ENCODE results near the gene LRIT1.

The LRIT1 gene

GRCh38 chr10:84248794-84249193, 7.4 kb upstream of the LRIT1 start:
- FAIRE-seq, result no peak

GRCh38 chr10:84247496-84247895, 6.2 kb upstream of the LRIT1 start:
- FAIRE-seq, result no peak

- no peak for FAIRE-seq
Observed at GRCh38 chr10:84244651-84245270, 3.4 kb upstream of the LRIT1 start, which contains the start of gene RGR. RGR (plus strand) TSS chr10:84245053; CDS start chr10:84245091, 38 bp downstream.

- no peak for FAIRE-seq
Observed at GRCh38 chr10:84243759-84244158, 2.4 kb upstream of the LRIT1 start.

- FAIRE-seq, result no peak
Observed at GRCh38 chr10:84238909-84239308, 2.4 kb downstream of the LRIT1 start.

GRCh38 chr10:84237199-84238051, 3.9 kb downstream of the LRIT1 start:
- no peak for FAIRE-seq

- no peak for FAIRE-seq
Observed at GRCh38 chr10:84236807-84237198, 4.5 kb downstream of the LRIT1 start.

GRCh38 chr10:84235096-84235495, 6.2 kb downstream of the LRIT1 start:
- no peak for FAIRE-seq

- FAIRE-seq, result no peak
Observed at GRCh38 chr10:84234479-84234878, 6.9 kb downstream of the LRIT1 start.

GRCh38 chr10:84233940-84234339, 7.4 kb downstream of the LRIT1 start:
- FAIRE-seq, result no peak

GRCh38 chr10:84232376-84232775, 9.0 kb downstream of the LRIT1 start:
- FAIRE-seq, result no peak

GRCh38 chr10:84230359-84230758, 11.0 kb downstream of the LRIT1 start:
- no peak for FAIRE-seq

GRCh38 chr10:84227810-84228209, 13.5 kb downstream of the LRIT1 start:
- no peak for FAIRE-seq

- FAIRE-seq, result no peak
Observed at GRCh38 chr10:84226616-84227015, 14.7 kb downstream of the LRIT1 start.

- FAIRE-seq, result no peak
Observed at GRCh38 chr10:84225427-84226173, 15.7 kb downstream of the LRIT1 start, which contains the start of gene LRIT2. LRIT2 (minus strand) TSS chr10:84225544; CDS start chr10:84225520, 24 bp downstream.

- FAIRE-seq, result no peak
Observed at GRCh38 chr10:84224411-84225028, 16.8 kb downstream of the LRIT1 start.

- no peak for FAIRE-seq
Observed at GRCh38 chr10:84221916-84222315, 19.4 kb downstream of the LRIT1 start.

GRCh38 chr10:84217746-84218145, 23.6 kb downstream of the LRIT1 start:
- no peak for FAIRE-seq

- no peak for FAIRE-seq
Observed at GRCh38 chr10:84216834-84217233, 24.5 kb downstream of the LRIT1 start.

- FAIRE-seq, result no peak
Observed at GRCh38 chr10:84214612-84215235, 26.6 kb downstream of the LRIT1 start.

GRCh38 chr10:84214046-84214572, 27.2 kb downstream of the LRIT1 start:
- FAIRE-seq, result no peak

- no peak for FAIRE-seq
Observed at GRCh38 chr10:84213076-84213475, 28.3 kb downstream of the LRIT1 start.
